Measurements from ENCODE around the gene IFNW1. TPM values are rescaled to one million over a fixed set of nuclear protein-coding genes. Genes with fewer than 3 reads are reported as not detected.
A peak's percentile ranks its signal among the peaks of the same experiment; 100 is the strongest.
"Not testable (repeated sequence)": the region's sequence is repeated elsewhere in the genome, so short reads cannot be mapped to it uniquely, and the experiment has no call there.

Gene IFNW1
- total and polyA plus RNA-seq, 2 donors (not counting 3 experiments of a cell fraction or from before 2014, with no cell fraction given), result not detected

GRCh38 chr9:21182810-21183736 lies 41.4 kb upstream of the IFNW1 start:
- CTCF ChIA-PET, result interaction anchor here (0.6 to 2.1 kb wide), 17 partner anchors 9 to 623 kb away, joined by 3 to 15 read pairs (median 4); no protein-coding TSS in a partner anchor
- dilution Hi-C loops (cut with MboI; ENCODE audit: extremely low pct_ligation_motif_present, low sequenced_read_pairs); H3K9me1 ChIP-seq (replicated peaks; ENCODE audit: control insufficient read depth, extremely low read depth, insufficient read depth, low read length): not testable (repeated sequence)

More at GRCh38 chr9:21182810-21183736, 41.4 kb upstream of the IFNW1 start:
- peak; percentile 29 to 41 for TF ChIP-seq CTCF (IDR thresholded peaks at IDR 0.05; ENCODE audit: extremely low read depth in 1 of 2, insufficient read depth in 1 of 2, low read depth in 1 of 2, low read length in 2 of 2)
- intact Hi-C loops (cut with micrococcal nuclease); H3K4me3 ChIP-seq (replicated peaks in 1 of 3; ENCODE audit: insufficient read depth in 1 of 3, low read depth in 1 of 3, low read length in 3 of 3); H3K4me1 ChIP-seq (ENCODE audit: control insufficient read depth, extremely low read depth, insufficient read depth, low read length); H3K36me3 ChIP-seq (ENCODE audit: control insufficient read depth in 2 of 2, extremely low read depth in 1 of 2, insufficient read depth in 2 of 2, low read length in 2 of 2); H4K20me1 ChIP-seq (replicated peaks; ENCODE audit: control insufficient read depth, extremely low read depth, insufficient read depth, low read length); H2AFZ ChIP-seq (ENCODE audit: low read depth, low read length); H3K9me3 ChIP-seq (replicated peaks; ENCODE audit: control insufficient read depth, insufficient read depth, low read length); POLR2A ChIA-PET; H3K27ac ChIP-seq (ENCODE audit: insufficient read depth, low read depth, low read length); H3K4me2 ChIP-seq (ENCODE audit: insufficient read depth, low read length); H3K79me2 ChIP-seq (ENCODE audit: control insufficient read depth, insufficient read depth, low read length); H3K9ac ChIP-seq (replicated peaks; ENCODE audit: extremely low read depth, insufficient read depth, low read length); H3K27me3 ChIP-seq (ENCODE audit: control insufficient read depth in 2 of 2, insufficient read depth in 2 of 2, low read length in 2 of 2); BruUV-seq (replicated peaks): not testable (repeated sequence)
- FAIRE-seq (peak; percentile 64), DNase-seq (ENCODE audit: low read depth, low spot score) (peak; percentile 4)
